Measurements from ENCODE around the gene SLIT3.

The SLIT3 gene

GRCh38 chr5:169101966-169102365, 199.0 kb downstream of the SLIT3 start:
- FAIRE-seq = no peak
- no peak for DNase-seq (ENCODE audit: insufficient read length, low spot score)
- TF ChIP-seq POU2F2 (IDR thresholded peaks at IDR 0.05; ENCODE audit: low read depth, low read length) = no peak
- no peak for TF ChIP-seq POLR2AphosphoS5 (IDR thresholded peaks at IDR 0.05; ENCODE audit: low read depth, low read length)
- TF ChIP-seq PAX5 (IDR thresholded peaks at IDR 0.05; ENCODE audit: insufficient read depth, low read length, severe bottlenecking) = no peak
- no peak for TF ChIP-seq TAF1 (IDR thresholded peaks at IDR 0.05; ENCODE audit: low read depth, low read length)
- TF ChIP-seq SPI1 (IDR thresholded peaks at IDR 0.05; ENCODE audit: low read depth, low read length) = no peak
- no peak for TF ChIP-seq POLR2A (IDR thresholded peaks at IDR 0.05; ENCODE audit: low read depth, low read length)

DNA sequence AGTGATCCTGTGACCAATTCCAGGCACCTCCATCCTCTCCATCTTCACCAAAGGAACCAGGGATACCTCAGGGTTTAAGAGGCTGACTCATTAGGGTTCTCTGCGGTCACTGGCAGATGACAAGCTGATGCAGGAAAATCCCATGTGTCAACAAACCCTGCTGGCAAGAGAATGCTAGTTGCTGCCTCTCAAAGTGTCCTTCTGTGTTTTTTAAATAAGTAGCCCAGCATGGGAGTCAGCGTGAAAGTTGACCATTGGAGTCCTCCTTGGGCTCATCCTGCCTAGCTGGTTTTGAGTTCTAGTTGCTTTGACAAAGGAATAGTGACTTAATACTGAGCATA, 200.2 kb downstream of the SLIT3 start:
- TF ChIP-seq SPI1 (IDR thresholded peaks at IDR 0.05; ENCODE audit: low read depth, low read length) (no peak), PAX5 (IDR thresholded peaks at IDR 0.05; ENCODE audit: insufficient read depth, low read length, severe bottlenecking) (no peak), POU2F2 (IDR thresholded peaks at IDR 0.05; ENCODE audit: low read depth, low read length) (no peak), POLR2A (IDR thresholded peaks at IDR 0.05; ENCODE audit: low read depth, low read length) (no peak), TAF1 (IDR thresholded peaks at IDR 0.05; ENCODE audit: low read depth, low read length) (no peak), POLR2AphosphoS5 (IDR thresholded peaks at IDR 0.05; ENCODE audit: low read depth, low read length) (no peak)
- no peak for DNase-seq (ENCODE audit: insufficient read length, low spot score)
- FAIRE-seq = no peak

DNA sequence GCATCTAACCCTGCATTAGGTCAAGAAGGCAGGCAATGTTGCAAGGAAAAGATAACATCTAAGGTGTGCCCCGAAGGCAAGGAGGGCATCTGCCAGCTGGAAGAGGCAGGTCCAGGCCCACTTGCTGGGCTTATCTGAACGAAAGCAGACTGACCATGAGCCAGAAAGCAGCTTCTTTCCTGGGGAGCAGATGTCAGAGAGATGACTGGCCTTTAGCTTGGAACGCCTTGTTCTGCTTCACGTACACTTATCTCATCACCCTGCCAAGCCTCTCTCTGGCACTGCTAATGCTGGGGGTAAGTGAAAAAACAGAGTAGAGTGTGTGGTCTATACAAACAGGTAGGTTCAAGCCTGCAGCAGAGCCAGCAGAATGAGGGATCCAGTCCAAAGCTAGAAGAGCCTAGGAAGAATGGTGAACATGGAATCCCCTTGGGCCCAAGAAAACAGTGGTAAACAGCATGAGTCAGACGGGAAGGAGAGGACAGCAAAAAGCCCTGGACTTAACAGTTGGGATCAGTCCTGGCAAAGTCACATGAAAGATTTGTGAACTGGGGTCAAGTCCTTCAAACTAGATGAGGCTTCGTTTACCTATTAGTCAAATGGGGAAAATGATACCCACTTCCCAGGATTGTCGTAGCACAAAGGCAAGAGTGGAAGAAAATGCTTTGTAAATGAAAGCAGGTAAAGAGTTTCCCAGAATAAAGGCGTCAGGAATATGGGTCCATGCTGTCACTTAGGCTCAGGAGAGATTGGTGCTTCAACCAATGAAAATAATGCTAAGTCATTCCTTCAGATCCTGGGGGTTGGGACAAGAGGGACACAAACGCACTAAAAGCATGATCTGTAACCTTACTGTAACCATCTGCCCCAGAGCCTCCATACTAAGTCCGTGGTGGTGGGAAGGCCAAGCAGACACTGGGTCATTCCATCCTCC, 200.9 kb downstream of the SLIT3 start:
- no peak for DNase-seq (ENCODE audit: insufficient read length, low spot score)
- no peak for TF ChIP-seq SPI1 (IDR thresholded peaks at IDR 0.05; ENCODE audit: low read depth, low read length)
- TF ChIP-seq POLR2A (IDR thresholded peaks at IDR 0.05; ENCODE audit: low read depth, low read length) = no peak
- no peak for TF ChIP-seq POLR2AphosphoS5 (IDR thresholded peaks at IDR 0.05; ENCODE audit: low read depth, low read length)
- TF ChIP-seq POU2F2 (IDR thresholded peaks at IDR 0.05; ENCODE audit: low read depth, low read length) = no peak
- no peak for TF ChIP-seq PAX5 (IDR thresholded peaks at IDR 0.05; ENCODE audit: insufficient read depth, low read length, severe bottlenecking)
- no peak for TF ChIP-seq TAF1 (IDR thresholded peaks at IDR 0.05; ENCODE audit: low read depth, low read length)
- FAIRE-seq = no peak

GRCh38 chr5:169098331-169099121, 202.4 kb downstream of the SLIT3 start:
- DNase-seq (ENCODE audit: insufficient read length, low spot score) (no peak), FAIRE-seq (no peak)
- TF ChIP-seq TAF1 (IDR thresholded peaks at IDR 0.05; ENCODE audit: low read depth, low read length) = no peak
- no peak for TF ChIP-seq POU2F2 (IDR thresholded peaks at IDR 0.05; ENCODE audit: low read depth, low read length)
- no peak for TF ChIP-seq SPI1 (IDR thresholded peaks at IDR 0.05; ENCODE audit: low read depth, low read length)

- DNase-seq (ENCODE audit: insufficient read length, low spot score) = no peak
These were observed 203.3 kb downstream of the SLIT3 start for GRCh38 chr5:169097374-169098326.

DNA sequence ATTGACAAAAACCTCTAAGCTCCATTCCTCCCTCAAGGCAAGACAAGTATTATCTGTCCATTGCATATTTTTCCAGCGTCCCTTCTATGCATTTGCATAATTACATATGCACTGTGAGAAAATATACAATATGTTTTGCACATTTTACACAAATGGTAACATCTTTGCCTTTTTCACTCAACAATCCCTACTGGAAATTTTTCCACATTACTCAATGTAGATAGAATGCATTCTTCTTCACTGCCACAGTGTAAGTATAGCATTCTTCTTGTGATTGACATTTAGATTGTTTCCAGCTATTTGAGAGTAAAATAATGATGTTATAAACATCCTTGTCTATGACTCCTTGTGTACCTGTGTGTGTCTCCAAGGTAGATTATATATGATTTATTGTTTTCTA, 205.0 kb downstream of the SLIT3 start:
- TF ChIP-seq POLR2AphosphoS5 (IDR thresholded peaks at IDR 0.05; ENCODE audit: low read depth, low read length) = no peak
- no peak for TF ChIP-seq POLR2A (IDR thresholded peaks at IDR 0.05; ENCODE audit: low read depth, low read length)
- DNase-seq (ENCODE audit: insufficient read length, low spot score) = no peak
- no peak for FAIRE-seq

More at GRCh38 chr5:169097374-169098326, 203.3 kb downstream of the SLIT3 start:
- no peak for FAIRE-seq
- TF ChIP-seq POLR2AphosphoS5 (IDR thresholded peaks at IDR 0.05; ENCODE audit: low read depth, low read length) = no peak
- no peak for TF ChIP-seq POLR2A (IDR thresholded peaks at IDR 0.05; ENCODE audit: low read depth, low read length)
- no peak for TF ChIP-seq TAF1 (IDR thresholded peaks at IDR 0.05; ENCODE audit: low read depth, low read length)
- TF ChIP-seq POU2F2 (IDR thresholded peaks at IDR 0.05; ENCODE audit: low read depth, low read length) = no peak
- no peak for TF ChIP-seq PAX5 (IDR thresholded peaks at IDR 0.05; ENCODE audit: insufficient read depth, low read length, severe bottlenecking)
- no peak for TF ChIP-seq SPI1 (IDR thresholded peaks at IDR 0.05; ENCODE audit: low read depth, low read length)

DNA sequence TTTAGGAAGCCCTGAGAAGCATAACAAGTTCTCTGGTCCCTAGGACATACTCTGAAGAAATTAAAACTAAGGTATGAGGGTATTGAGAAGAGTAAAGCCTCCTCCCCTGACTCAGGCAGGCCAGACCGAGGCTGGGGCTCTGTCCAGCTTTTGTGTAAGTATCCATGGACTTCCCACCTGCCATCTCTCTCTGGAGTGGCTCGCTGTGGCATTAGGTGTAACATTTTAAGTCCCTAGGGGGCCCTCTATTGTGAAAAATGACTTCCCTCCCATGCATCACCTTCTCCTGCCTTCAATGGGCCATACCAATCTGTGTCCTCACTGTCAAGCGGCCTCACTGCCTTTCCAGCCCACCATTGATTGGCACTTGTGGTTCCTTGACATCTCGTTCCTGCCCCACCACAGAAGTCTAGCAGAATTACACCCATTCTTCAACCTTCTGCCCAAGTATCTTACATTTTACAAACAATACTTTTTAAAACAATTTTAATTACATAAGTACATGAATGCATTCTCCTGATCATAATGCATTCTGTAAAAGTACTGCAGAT, 205.5 kb downstream of the SLIT3 start:
- FAIRE-seq = no peak
- DNase-seq (ENCODE audit: insufficient read length, low spot score) = no peak
- TF ChIP-seq TAF1 (IDR thresholded peaks at IDR 0.05; ENCODE audit: low read depth, low read length) = no peak
- no peak for TF ChIP-seq SPI1 (IDR thresholded peaks at IDR 0.05; ENCODE audit: low read depth, low read length)
- no peak for TF ChIP-seq PAX5 (IDR thresholded peaks at IDR 0.05; ENCODE audit: insufficient read depth, low read length, severe bottlenecking)
- TF ChIP-seq POLR2AphosphoS5 (IDR thresholded peaks at IDR 0.05; ENCODE audit: low read depth, low read length) = no peak
- no peak for TF ChIP-seq POLR2A (IDR thresholded peaks at IDR 0.05; ENCODE audit: low read depth, low read length)
- no peak for TF ChIP-seq POU2F2 (IDR thresholded peaks at IDR 0.05; ENCODE audit: low read depth, low read length)

DNA sequence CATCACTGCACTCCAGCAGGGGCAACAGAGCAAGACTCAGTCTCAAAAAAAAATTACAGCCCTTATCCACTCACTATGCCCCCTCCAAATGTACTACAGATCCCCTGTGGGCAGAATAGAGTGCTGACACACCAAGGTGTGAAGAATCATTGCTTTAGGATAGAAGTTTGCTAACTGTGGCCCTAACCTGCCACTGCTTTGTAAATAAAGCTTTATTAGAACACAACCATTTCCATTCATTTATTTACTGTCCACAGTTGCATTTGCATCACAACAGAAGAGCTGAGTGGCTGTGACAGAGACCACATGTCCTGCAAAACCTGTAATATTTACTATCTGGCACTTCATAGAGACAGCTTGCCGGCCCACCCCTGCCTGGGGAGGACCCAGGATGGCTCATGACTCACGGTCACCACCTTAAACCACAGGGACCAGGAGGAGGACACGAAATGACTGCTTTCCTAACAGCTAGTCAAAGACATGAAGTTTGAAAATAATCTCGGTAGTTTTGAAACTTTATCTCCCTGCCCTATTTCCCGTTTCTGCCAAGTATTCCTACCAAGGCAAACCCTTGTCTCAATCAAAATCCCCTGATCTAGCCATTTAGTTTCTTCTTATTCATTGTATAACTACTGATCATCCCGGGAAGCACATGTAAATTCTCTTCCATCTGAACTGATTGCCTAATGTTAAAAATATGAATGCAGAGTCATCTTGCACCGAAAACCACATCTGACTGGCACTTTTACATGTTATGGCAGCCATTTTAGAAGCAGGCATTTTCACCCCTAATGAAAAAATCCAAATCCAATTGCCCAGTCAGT, 206.1 kb downstream of the SLIT3 start:
- TF ChIP-seq POLR2A (IDR thresholded peaks at IDR 0.05; ENCODE audit: low read depth, low read length) = no peak
- TF ChIP-seq SPI1 (IDR thresholded peaks at IDR 0.05; ENCODE audit: low read depth, low read length) = no peak
- TF ChIP-seq POU2F2 (IDR thresholded peaks at IDR 0.05; ENCODE audit: low read depth, low read length) = no peak
- no peak for TF ChIP-seq POLR2AphosphoS5 (IDR thresholded peaks at IDR 0.05; ENCODE audit: low read depth, low read length)
- no peak for TF ChIP-seq TAF1 (IDR thresholded peaks at IDR 0.05; ENCODE audit: low read depth, low read length)
- TF ChIP-seq PAX5 (IDR thresholded peaks at IDR 0.05; ENCODE audit: insufficient read depth, low read length, severe bottlenecking) = no peak
- FAIRE-seq (no peak), DNase-seq (ENCODE audit: insufficient read length, low spot score) (no peak)

All from GM12891 (cell line).